ENCODE measurements around the gene BSN.

Gene BSN

GRCh38 chr3:49629866-49630265 is 75.6 kb downstream of the BSN start:
- H3K9ac ChIP-seq (ENCODE audit: low read length), result no peak overlapping the region
- H3K4me1 ChIP-seq (ENCODE audit: control insufficient read depth, insufficient read depth, low read depth, low read length), result peaks cover 6% of the 10 kb centered on the region
- H3K4me3 ChIP-seq (ENCODE audit: insufficient read depth in 1 of 2, low read depth in 1 of 2, low read length in 2 of 2), result no peak overlapping the region
- peaks cover 5 to 45% of the 10 kb centered on the region in 2 experiments for H3K27me3 ChIP-seq (ENCODE audit: control insufficient read depth in 1 of 2, insufficient read depth in 1 of 2, low read length in 2 of 2)
- no peak overlapping the region for H2BK5ac ChIP-seq (ENCODE audit: low read depth, low read length, poor library complexity, severe bottlenecking)
- H3K23ac ChIP-seq (ENCODE audit: low read length in 2 of 2), result no peak overlapping the region
- no peak overlapping the region for H4K91ac ChIP-seq (ENCODE audit: low read length)
- no peak overlapping the region for H2AK5ac ChIP-seq (ENCODE audit: low read length, severe bottlenecking)
- H2BK12ac ChIP-seq (ENCODE audit: low read length in 2 of 2), result no peak overlapping the region
- H3K4me2 ChIP-seq (ENCODE audit: low read length, poor library complexity, severe bottlenecking), result no peak overlapping the region
- no peak overlapping the region for H3K4ac ChIP-seq (ENCODE audit: low read depth in 1 of 2, low read length in 2 of 2)
- no peak overlapping the region for H4K8ac ChIP-seq (ENCODE audit: low read length)
- no peak overlapping the region for H3K14ac ChIP-seq (ENCODE audit: low read length in 2 of 2)
- H3K9me3 ChIP-seq (ENCODE audit: control insufficient read depth, low read length), result peaks cover 9% of the 10 kb centered on the region
- no peaks in the 10 kb centered on the region for H3K36me3 ChIP-seq (ENCODE audit: control insufficient read depth in 1 of 2, insufficient read depth in 2 of 2, low read depth in 1 of 2, low read length in 2 of 2)
- H3K18ac ChIP-seq (ENCODE audit: low read depth in 1 of 2, low read length in 2 of 2), result no peak overlapping the region
- no peak overlapping the region for H3K27ac ChIP-seq (ENCODE audit: low read length, poor library complexity, severe bottlenecking)
- WGBS, result 84% methylated on average over 4 of the region's 6 CpGs
- H2BK120ac ChIP-seq (ENCODE audit: low read depth, low read length), result no peak overlapping the region
- no peak for DNase-seq
- H2AFZ ChIP-seq (ENCODE audit: low read depth, low read length), result no peak overlapping the region
- no peak overlapping the region for H2BK15ac ChIP-seq (ENCODE audit: low read depth, poor library complexity, severe bottlenecking)
- no peaks in the 10 kb centered on the region for H3K79me1 ChIP-seq (replicated peaks; ENCODE audit: low read length, poor library complexity, severe bottlenecking)

GRCh38 chr3:49630784-49631183 is 76.5 kb downstream of the BSN start:
- H3K27ac ChIP-seq (ENCODE audit: low read length, poor library complexity, severe bottlenecking), result no peak overlapping the region
- H3K27me3 ChIP-seq (ENCODE audit: control insufficient read depth in 1 of 2, insufficient read depth in 1 of 2, low read length in 2 of 2), result peaks cover 5 to 51% of the 10 kb centered on the region in 2 experiments
- no peak overlapping the region for H4K91ac ChIP-seq (ENCODE audit: low read length)
- H3K23ac ChIP-seq (ENCODE audit: low read length in 2 of 2), result no peak overlapping the region
- peaks cover 9% of the 10 kb centered on the region for H3K9me3 ChIP-seq (ENCODE audit: control insufficient read depth, low read length)
- no peak overlapping the region for H2BK5ac ChIP-seq (ENCODE audit: low read depth, low read length, poor library complexity, severe bottlenecking)
- H3K14ac ChIP-seq (ENCODE audit: low read length in 2 of 2), result no peak overlapping the region
- no CpG with 5 or more reads among the region's 1 CpG for WGBS
- H3K36me3 ChIP-seq (ENCODE audit: control insufficient read depth in 1 of 2, insufficient read depth in 2 of 2, low read depth in 1 of 2, low read length in 2 of 2), result no peaks in the 10 kb centered on the region
- no peak overlapping the region for H2AFZ ChIP-seq (ENCODE audit: low read depth, low read length)
- DNase-seq, result no peak
- H2BK15ac ChIP-seq (ENCODE audit: low read depth, poor library complexity, severe bottlenecking), result no peak overlapping the region
- no peak overlapping the region for H3K18ac ChIP-seq (ENCODE audit: low read depth in 1 of 2, low read length in 2 of 2)
- no peak overlapping the region for H2AK5ac ChIP-seq (ENCODE audit: low read length, severe bottlenecking)
- no peak overlapping the region for H3K4me3 ChIP-seq (ENCODE audit: insufficient read depth in 1 of 2, low read depth in 1 of 2, low read length in 2 of 2)
- H3K9ac ChIP-seq (ENCODE audit: low read length), result no peak overlapping the region
- H3K4ac ChIP-seq (ENCODE audit: low read depth in 1 of 2, low read length in 2 of 2), result no peak overlapping the region
- H2BK12ac ChIP-seq (ENCODE audit: low read length in 2 of 2), result no peak overlapping the region
- H3K79me1 ChIP-seq (replicated peaks; ENCODE audit: low read length, poor library complexity, severe bottlenecking), result no peaks in the 10 kb centered on the region
- H3K4me1 ChIP-seq (ENCODE audit: control insufficient read depth, insufficient read depth, low read depth, low read length), result peaks cover 6% of the 10 kb centered on the region
- H3K4me2 ChIP-seq (ENCODE audit: low read length, poor library complexity, severe bottlenecking), result no peak overlapping the region
- no peak overlapping the region for H2BK120ac ChIP-seq (ENCODE audit: low read depth, low read length)
- H4K8ac ChIP-seq (ENCODE audit: low read length), result no peak overlapping the region

- H2BK15ac ChIP-seq (ENCODE audit: low read depth, poor library complexity, severe bottlenecking), result no peak overlapping the region
- no peaks in the 10 kb centered on the region for H3K79me1 ChIP-seq (replicated peaks; ENCODE audit: low read length, poor library complexity, severe bottlenecking)
- no peak overlapping the region for H3K18ac ChIP-seq (ENCODE audit: low read depth in 1 of 2, low read length in 2 of 2)
- no peaks in the 10 kb centered on the region for H3K36me3 ChIP-seq (ENCODE audit: control insufficient read depth in 1 of 2, insufficient read depth in 2 of 2, low read depth in 1 of 2, low read length in 2 of 2)
- no peak overlapping the region for H3K9ac ChIP-seq (ENCODE audit: low read length)
- no peak overlapping the region for H2BK120ac ChIP-seq (ENCODE audit: low read depth, low read length)
- H4K91ac ChIP-seq (ENCODE audit: low read length), result no peak overlapping the region
- no peak for DNase-seq
- H2BK5ac ChIP-seq (ENCODE audit: low read depth, low read length, poor library complexity, severe bottlenecking), result no peak overlapping the region
- no peak overlapping the region for H2BK12ac ChIP-seq (ENCODE audit: low read length in 2 of 2)
- peaks cover 3 to 44% of the 10 kb centered on the region in 2 experiments for H3K27me3 ChIP-seq (ENCODE audit: control insufficient read depth in 1 of 2, insufficient read depth in 1 of 2, low read length in 2 of 2)
- H3K9me3 ChIP-seq (ENCODE audit: control insufficient read depth, low read length), result peaks cover 9% of the 10 kb centered on the region
- no peak overlapping the region for H3K4ac ChIP-seq (ENCODE audit: low read depth in 1 of 2, low read length in 2 of 2)
- H3K27ac ChIP-seq (ENCODE audit: low read length, poor library complexity, severe bottlenecking), result no peak overlapping the region
- WGBS, result 87% methylated on average over 3 of the region's 3 CpGs
- peaks cover 16% of the 10 kb centered on the region for H3K4me1 ChIP-seq (ENCODE audit: control insufficient read depth, insufficient read depth, low read depth, low read length)
- H3K4me2 ChIP-seq (ENCODE audit: low read length, poor library complexity, severe bottlenecking), result no peak overlapping the region
- H3K14ac ChIP-seq (ENCODE audit: low read length in 2 of 2), result no peak overlapping the region
- H2AK5ac ChIP-seq (ENCODE audit: low read length, severe bottlenecking), result no peak overlapping the region
- H2AFZ ChIP-seq (ENCODE audit: low read depth, low read length), result no peak overlapping the region
- H4K8ac ChIP-seq (ENCODE audit: low read length), result no peak overlapping the region
- no peak overlapping the region for H3K4me3 ChIP-seq (ENCODE audit: insufficient read depth in 1 of 2, low read depth in 1 of 2, low read length in 2 of 2)
- H3K23ac ChIP-seq (ENCODE audit: low read length in 2 of 2), result no peak overlapping the region
These were observed 80.5 kb downstream of the BSN start for GRCh38 chr3:49634736-49635135.

- Histone ChIP-seq H3K9me3 (ENCODE audit: control insufficient read depth, low read length) (peaks cover 1% of the 10 kb centered on the region), H3K23ac (ENCODE audit: low read length in 2 of 2) (no peak overlapping the region), H3K4me2 (ENCODE audit: low read length, poor library complexity, severe bottlenecking) (no peak overlapping the region), H3K4ac (ENCODE audit: low read depth in 1 of 2, low read length in 2 of 2) (no peak overlapping the region), H3K79me1 (replicated peaks; ENCODE audit: low read length, poor library complexity, severe bottlenecking) (no peaks in the 10 kb centered on the region), H2BK12ac (ENCODE audit: low read length in 2 of 2) (no peak overlapping the region), H3K27ac (ENCODE audit: low read length, poor library complexity, severe bottlenecking) (no peak overlapping the region), H4K91ac (ENCODE audit: low read length) (no peak overlapping the region), H3K18ac (ENCODE audit: low read depth in 1 of 2, low read length in 2 of 2) (no peak overlapping the region), H2AFZ (ENCODE audit: low read depth, low read length) (no peak overlapping the region), H2BK120ac (ENCODE audit: low read depth, low read length) (no peak overlapping the region), H3K4me1 (ENCODE audit: control insufficient read depth, insufficient read depth, low read depth, low read length) (peaks cover 16% of the 10 kb centered on the region), H3K27me3 (ENCODE audit: control insufficient read depth in 1 of 2, insufficient read depth in 1 of 2, low read length in 2 of 2) (peaks cover 5 to 47% of the 10 kb centered on the region in 2 experiments), H2BK5ac (ENCODE audit: low read depth, low read length, poor library complexity, severe bottlenecking) (no peak overlapping the region), H4K8ac (ENCODE audit: low read length) (no peak overlapping the region), H2BK15ac (ENCODE audit: low read depth, poor library complexity, severe bottlenecking) (no peak overlapping the region), H3K4me3 (ENCODE audit: insufficient read depth in 1 of 2, low read depth in 1 of 2, low read length in 2 of 2) (no peak overlapping the region), H2AK5ac (ENCODE audit: low read length, severe bottlenecking) (no peak overlapping the region), H3K14ac (ENCODE audit: low read length in 2 of 2) (no peak overlapping the region), H3K36me3 (ENCODE audit: control insufficient read depth in 1 of 2, insufficient read depth in 2 of 2, low read depth in 1 of 2, low read length in 2 of 2) (no peaks in the 10 kb centered on the region), H3K9ac (ENCODE audit: low read length) (no peak overlapping the region)
- DNase-seq, result no peak
- WGBS, result 72% methylated on average over 7 of the region's 7 CpGs
These were observed 82.8 kb downstream of the BSN start for GRCh38 chr3:49636883-49637609.

All from mesenchymal stem cell (in vitro differentiated cells and primary cell).